ENCODE data around the gene SPOCK2. TPM values are rescaled to one million over a fixed set of nuclear protein-coding genes. Genes with fewer than 3 reads are reported as not detected.

The SPOCK2 gene
- total RNA-seq, 1 donor from 2014 or later: 0.54 TPM

- Mint-ChIP-seq H3K9me3 (ENCODE audit: unreplicated experiment) (no peaks in the 10 kb centered on the region), H3K4me3 (ENCODE audit: unreplicated experiment) (no peak overlapping the region), H3K27me3 (ENCODE audit: unreplicated experiment) (no peaks in the 10 kb centered on the region), H3K36me3 (ENCODE audit: unreplicated experiment) (peaks cover 34% of the 10 kb centered on the region), H3K27ac (ENCODE audit: unreplicated experiment) (no peak overlapping the region), H3K4me1 (ENCODE audit: unreplicated experiment) (peaks cover 12% of the 10 kb centered on the region)
- TF ChIP-seq CTCF (IDR thresholded peaks at IDR 0.05): no peak
- DNase-seq (ENCODE audit: extremely low spot score, unreplicated experiment): no peak
Observed at GRCh38 chr10:72132854-72133253, 44.5 kb upstream of the SPOCK2 start.

GRCh38 chr10:72127571-72127970, 39.2 kb upstream of the SPOCK2 start:
- Mint-ChIP-seq H3K27ac (ENCODE audit: unreplicated experiment) (no peak overlapping the region), H3K27me3 (ENCODE audit: unreplicated experiment) (no peaks in the 10 kb centered on the region), H3K4me1 (ENCODE audit: unreplicated experiment) (peaks cover 12% of the 10 kb centered on the region), H3K36me3 (ENCODE audit: unreplicated experiment) (peaks cover 15% of the 10 kb centered on the region), H3K9me3 (ENCODE audit: unreplicated experiment) (no peaks in the 10 kb centered on the region), H3K4me3 (ENCODE audit: unreplicated experiment) (no peak overlapping the region)
- no peak for DNase-seq (ENCODE audit: extremely low spot score, unreplicated experiment)
- no peak for TF ChIP-seq CTCF (IDR thresholded peaks at IDR 0.05)

DNA sequence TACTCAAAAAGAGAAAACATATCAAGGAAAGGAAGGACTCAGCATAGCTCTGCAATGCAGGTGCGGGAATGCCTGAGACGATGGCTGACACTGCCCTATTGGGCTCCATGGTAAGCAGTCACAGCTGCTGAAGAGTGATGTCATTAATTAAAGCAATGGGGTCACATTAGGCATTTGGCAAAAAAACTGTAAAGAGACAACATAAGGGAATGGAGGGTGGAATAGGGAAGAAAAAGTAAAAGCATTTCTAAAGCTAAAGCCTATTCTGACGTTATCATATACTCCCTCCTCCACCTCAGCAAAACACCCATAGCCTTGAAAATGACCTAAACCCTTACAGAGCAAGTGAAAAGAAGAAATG, 38.5 kb upstream of the SPOCK2 start:
- Mint-ChIP-seq H3K4me3 (ENCODE audit: unreplicated experiment) (no peak overlapping the region), H3K9me3 (ENCODE audit: unreplicated experiment) (no peaks in the 10 kb centered on the region), H3K27me3 (ENCODE audit: unreplicated experiment) (no peaks in the 10 kb centered on the region), H3K27ac (ENCODE audit: unreplicated experiment) (no peak overlapping the region), H3K4me1 (ENCODE audit: unreplicated experiment) (peaks cover 12% of the 10 kb centered on the region), H3K36me3 (ENCODE audit: unreplicated experiment) (peaks cover 17% of the 10 kb centered on the region)
- DNase-seq (ENCODE audit: extremely low spot score, unreplicated experiment): no peak
- no peak for TF ChIP-seq CTCF (IDR thresholded peaks at IDR 0.05)

- H3K27ac Mint-ChIP-seq (ENCODE audit: unreplicated experiment): no peak overlapping the region
Observed at GRCh38 chr10:72126184-72126871, 38.0 kb upstream of the SPOCK2 start.

GRCh38 chr10:72124989-72125388, 36.6 kb upstream of the SPOCK2 start:
- DNase-seq (ENCODE audit: extremely low spot score, unreplicated experiment): no peak
- no peak overlapping the region for H3K4me3 Mint-ChIP-seq (ENCODE audit: unreplicated experiment)
- peaks cover 29% of the 10 kb centered on the region for H3K36me3 Mint-ChIP-seq (ENCODE audit: unreplicated experiment)
- no peak for TF ChIP-seq CTCF (IDR thresholded peaks at IDR 0.05)
- H3K27me3 Mint-ChIP-seq (ENCODE audit: unreplicated experiment): no peaks in the 10 kb centered on the region
- H3K27ac Mint-ChIP-seq (ENCODE audit: unreplicated experiment): no peak overlapping the region
- H3K9me3 Mint-ChIP-seq (ENCODE audit: unreplicated experiment): no peaks in the 10 kb centered on the region
- H3K4me1 Mint-ChIP-seq (ENCODE audit: unreplicated experiment): peaks cover 12% of the 10 kb centered on the region

More at GRCh38 chr10:72126184-72126871, 38.0 kb upstream of the SPOCK2 start:
- no peak for DNase-seq (ENCODE audit: extremely low spot score, unreplicated experiment)
- Mint-ChIP-seq H3K9me3 (ENCODE audit: unreplicated experiment) (no peaks in the 10 kb centered on the region), H3K36me3 (ENCODE audit: unreplicated experiment) (peaks cover 23% of the 10 kb centered on the region), H3K4me1 (ENCODE audit: unreplicated experiment) (peaks cover 12% of the 10 kb centered on the region), H3K27me3 (ENCODE audit: unreplicated experiment) (no peaks in the 10 kb centered on the region), H3K4me3 (ENCODE audit: unreplicated experiment) (no peak overlapping the region)
- TF ChIP-seq CTCF (IDR thresholded peaks at IDR 0.05): peak; percentile 61
